ENCODE measurements around the gene SYNJ2.

DNA sequence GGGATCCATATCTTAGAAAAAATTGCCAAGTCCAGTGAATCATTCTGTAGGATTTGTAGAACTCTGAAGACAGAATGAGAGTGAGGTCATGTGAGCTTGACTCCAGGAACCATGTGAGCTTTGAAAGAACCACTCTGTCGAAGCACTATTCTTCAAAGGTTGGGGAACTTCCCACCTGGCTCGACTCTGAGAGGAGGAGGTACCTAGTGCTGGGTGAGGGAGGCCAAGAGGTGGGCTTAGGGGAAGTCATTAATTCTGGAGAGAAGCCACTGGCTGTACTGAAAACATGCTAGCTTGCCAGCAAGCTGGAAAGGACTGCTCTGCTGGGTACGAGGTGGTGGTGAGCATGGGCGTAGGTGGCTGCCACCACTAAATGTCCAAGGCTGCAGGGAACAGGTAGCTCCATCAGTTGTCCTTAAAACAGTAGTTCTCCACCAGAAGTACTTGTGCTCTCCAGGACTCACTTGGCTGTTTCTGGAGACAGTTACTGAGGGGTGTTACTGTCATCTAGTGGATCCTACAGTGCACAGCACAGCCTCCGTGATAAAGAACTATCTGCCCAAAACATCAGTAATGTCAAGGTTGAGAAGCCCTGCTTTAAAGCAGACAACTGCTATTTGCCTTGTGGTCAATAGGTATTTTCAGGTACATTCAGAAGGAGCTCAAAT lies 34.7 kb upstream of the SYNJ2 start:
- TF ChIP-seq, protein P1, sequence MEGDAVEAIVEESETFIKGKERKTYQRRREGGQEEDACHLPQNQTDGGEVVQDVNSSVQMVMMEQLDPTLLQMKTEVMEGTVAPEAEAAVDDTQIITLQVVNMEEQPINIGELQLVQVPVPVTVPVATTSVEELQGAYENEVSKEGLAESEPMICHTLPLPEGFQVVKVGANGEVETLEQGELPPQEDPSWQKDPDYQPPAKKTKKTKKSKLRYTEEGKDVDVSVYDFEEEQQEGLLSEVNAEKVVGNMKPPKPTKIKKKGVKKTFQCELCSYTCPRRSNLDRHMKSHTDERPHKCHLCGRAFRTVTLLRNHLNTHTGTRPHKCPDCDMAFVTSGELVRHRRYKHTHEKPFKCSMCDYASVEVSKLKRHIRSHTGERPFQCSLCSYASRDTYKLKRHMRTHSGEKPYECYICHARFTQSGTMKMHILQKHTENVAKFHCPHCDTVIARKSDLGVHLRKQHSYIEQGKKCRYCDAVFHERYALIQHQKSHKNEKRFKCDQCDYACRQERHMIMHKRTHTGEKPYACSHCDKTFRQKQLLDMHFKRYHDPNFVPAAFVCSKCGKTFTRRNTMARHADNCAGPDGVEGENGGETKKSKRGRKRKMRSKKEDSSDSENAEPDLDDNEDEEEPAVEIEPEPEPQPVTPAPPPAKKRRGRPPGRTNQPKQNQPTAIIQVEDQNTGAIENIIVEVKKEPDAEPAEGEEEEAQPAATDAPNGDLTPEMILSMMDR (IDR thresholded peaks at IDR 0.05; ENCODE audit: low read length), result peak; percentile 53
- no peak for TF ChIP-seq EZH2 (IDR thresholded peaks at IDR 0.05; ENCODE audit: borderline replicate concordance, low read length)
